Right hindlimb (tissue), 1 donor: Measurements from ENCODE around the gene ZNF514.

Experiments used
- DNase-seq: peaks from one replicate; pipeline ENCODE4 v3.0.0-alpha.2; 2018

The ZNF514 gene

DNA sequence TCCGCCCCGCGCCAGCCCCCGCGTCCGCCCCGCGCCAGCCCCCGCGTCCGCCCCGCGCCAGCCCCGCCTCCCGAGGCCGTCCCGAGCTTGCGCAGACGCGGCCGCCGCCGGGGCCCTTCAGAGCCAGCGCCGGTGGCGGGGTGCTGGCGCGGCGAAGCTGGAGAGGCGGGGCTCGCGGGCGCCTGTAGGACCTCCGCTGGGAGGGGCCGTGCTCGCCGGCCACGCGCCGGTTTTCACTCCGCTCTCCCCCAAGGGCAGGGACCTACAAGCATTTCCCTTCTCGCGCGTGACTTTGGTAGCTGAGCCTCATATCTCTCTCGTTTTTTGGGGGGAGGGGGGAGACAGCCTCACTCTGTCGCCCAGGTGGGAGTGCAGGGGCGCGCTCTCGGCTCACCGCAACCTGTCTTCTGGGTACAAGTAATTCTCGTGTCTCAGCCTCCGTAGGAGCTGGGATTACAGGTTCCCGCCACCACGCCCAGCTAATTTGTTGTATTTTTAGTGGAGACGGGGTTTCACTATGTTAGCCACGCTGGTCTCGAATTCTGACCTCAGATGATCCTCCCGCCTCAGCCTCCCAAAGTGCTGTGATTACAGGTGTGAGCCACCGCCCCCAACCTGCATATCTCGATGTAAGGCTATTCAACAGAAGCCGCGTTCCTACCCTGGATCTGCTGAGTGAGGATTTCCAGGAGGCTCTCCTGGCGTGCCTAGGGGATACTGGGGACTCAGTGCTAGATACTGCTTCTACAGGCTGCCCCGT is at the start of gene ZNF514:
Gene ZNF514, minus strand, starts transcription at position 159 of the 760 bp plus-strand sequence. CDS start 6,595 bp downstream, outside the sequence.
- DNase-seq: peak; percentile 80

DNA sequence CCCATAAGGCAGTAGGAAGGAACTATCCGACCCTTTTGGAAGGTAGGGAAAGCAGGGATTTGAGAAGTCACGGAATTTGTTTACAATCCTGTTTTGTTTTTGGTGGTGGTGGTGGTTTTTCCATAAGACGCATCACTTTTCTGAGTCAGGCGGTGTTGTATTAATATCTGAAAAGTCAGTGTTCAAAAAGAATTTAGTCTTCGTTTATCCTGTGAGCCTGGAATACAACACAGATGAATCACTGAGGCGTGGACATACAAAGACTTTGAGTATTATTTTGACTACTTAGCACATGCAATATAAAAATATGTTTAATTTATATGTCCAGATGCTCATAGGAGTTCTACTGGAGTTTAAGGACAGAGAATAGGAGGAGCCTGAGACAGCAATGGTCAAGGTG is 48.5 kb upstream of the ZNF514 start:
- DNase-seq: no peak

DNA sequence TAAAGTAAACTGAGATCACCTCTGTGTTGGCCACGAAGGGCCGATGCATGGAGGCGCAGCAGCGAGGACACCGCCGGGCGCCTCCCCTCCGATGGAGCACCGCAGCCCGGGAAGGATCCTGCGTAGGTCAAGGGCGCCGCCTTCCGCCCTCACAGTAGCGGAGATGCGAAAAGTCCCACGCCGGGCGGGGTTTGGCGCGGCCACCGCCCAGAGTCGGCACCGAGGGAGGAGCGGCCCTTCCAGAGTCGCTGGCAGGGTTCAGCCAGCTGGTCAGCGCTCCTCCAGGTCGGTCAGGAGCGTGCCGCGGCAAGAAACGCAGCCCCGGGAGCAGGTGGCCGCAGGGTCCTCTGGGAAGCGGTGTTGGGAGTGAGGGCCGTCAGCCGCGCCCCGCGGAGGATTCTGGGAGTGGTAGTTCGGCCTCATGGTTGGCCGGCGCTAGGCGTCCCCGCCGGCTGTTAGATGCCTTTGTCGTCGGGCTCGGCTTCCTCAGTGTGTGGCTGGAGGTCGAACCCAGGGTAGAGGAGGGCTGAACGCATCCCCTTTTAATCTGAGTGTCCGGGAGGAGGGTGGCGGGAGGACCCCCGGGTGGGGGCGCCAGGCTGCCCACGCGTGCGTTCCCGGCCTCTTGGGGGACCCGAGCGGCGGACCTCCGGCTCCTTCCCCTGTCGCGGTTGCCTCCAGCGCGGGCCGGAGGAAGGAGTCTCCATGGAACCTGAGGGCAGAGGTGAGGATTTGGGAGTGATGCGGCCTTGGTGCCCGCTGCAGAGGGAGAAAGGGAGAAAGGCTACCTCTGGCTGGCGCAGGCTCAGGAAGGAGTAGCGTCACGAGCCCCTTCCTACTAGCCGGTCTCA is 47.7 kb upstream of the ZNF514 start, which contains the start of gene ZNF892:
Gene ZNF892, plus strand, starts transcription at position 411 of the 851 bp plus-strand sequence. Its CDS starts 295 bp downstream, at position 706.
- peak; percentile 94 for DNase-seq

DNA sequence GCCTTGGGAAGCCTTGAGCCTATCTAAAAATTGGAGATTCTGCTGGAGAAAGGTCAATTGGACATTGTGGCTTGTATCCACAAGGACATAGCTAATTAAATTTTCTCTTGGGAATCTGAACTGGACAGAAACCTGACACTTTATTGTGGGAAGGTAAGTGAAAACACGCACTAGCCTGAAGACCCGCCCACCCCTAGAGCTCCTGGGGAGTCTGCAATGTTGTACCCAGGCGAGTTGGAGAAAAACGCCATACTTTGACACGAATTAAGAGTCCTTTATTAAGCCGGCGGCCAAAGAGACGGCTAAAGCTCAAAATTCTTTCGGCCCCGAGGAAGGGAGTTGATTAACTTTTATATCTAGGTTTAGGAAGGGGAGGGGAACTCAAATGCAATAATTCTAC is 46.4 kb upstream of the ZNF514 start:
- DNase-seq: no peak

DNA sequence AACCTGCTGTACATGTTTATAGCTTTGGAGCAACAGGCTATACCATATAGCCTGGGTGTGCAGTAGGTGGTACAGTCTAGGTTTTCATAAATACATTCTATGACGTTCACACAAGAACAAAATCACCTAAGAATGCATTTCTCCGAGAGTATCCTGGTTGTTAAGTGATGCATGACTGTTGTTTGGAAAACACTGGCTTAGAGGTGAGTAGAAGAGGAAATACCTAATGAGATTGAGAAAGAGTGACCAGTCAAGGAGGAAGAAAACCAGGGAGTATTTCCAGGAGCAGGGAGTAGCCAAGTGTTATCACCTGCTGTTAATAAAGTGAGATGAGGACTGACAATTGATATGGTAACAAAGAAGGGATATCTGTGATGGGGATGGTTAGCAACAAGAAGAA is 44.7 kb upstream of the ZNF514 start:
- DNase-seq: no peak

DNA sequence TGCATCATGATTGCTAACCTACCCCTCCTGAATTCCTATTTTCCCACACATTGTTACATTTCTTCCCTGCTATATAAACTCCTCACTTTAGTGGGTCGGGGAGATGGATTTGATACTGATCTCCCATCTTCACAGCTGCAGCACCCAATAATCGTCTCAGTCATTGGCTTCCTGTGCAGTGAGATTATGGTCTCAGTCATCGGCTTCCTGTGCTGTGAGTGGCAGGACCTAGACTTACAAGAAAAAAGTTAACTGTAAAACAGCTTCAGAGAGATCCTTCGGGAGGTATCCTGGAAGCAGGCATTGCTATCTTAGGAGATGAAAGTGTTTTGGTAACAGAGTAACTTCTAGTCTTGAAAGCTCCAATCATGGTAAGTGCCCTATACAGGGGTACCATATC is 44.3 kb upstream of the ZNF514 start:
- DNase-seq: no peak

DNA sequence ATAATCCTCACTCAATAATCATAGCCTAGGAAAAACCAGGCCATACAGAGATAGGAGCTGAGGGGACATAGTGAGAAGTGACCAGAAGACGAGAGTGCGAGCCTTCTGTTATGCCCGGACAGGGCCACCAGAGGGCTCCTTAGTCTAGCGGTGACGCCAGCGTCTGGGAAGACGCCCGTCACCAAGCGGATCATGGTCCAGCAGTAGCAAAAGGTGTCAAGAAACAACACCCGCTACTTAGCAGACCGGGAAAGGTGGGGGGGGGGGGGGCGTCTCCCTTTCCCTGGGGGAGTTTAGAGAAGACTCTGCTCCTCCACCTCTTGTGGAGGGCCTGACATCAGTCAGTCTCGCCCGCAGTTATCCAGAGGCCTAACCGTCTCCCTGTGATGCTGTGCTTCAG is 33.3 kb upstream of the ZNF514 start:
- peak; percentile 63 for DNase-seq

DNA sequence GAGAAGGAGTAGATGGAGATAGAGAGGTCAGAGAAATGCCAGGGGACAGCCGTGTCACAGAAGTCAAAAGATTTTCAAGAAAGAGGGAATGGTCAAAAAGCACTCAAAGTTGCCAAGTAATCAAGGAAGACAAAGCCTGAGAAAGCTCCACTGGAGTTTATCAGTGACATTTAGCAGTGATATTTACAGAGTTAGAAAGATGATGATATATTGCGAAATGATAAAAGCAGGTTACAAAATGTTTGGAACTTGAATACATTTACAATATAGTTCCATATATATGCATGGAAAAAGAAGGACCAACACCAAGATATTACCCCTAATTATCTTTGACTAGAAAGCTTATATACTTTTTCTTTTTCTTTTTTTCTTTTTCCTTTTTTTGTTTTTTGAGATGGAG is 26.3 kb upstream of the ZNF514 start:
- no peak for DNase-seq

DNA sequence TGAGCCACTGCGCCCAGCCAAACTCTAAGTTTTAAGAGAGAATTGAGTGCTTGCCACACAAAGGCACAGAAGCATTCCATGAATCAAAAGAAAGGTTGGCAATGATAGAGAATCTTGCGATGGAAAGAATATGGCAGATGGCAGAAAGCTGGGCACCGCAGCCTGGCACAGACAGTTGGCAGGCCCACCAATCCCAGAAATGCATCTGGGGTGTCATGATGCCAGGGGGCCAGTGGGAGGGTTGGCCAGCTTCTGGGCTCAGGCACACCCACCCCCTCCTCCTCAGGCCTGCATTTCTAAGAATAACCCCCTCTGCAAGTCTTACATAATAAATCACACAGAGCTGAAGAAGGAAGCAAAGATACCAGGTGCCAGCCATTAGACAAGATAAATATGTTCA is 25.5 kb upstream of the ZNF514 start:
- no peak for DNase-seq

DNA sequence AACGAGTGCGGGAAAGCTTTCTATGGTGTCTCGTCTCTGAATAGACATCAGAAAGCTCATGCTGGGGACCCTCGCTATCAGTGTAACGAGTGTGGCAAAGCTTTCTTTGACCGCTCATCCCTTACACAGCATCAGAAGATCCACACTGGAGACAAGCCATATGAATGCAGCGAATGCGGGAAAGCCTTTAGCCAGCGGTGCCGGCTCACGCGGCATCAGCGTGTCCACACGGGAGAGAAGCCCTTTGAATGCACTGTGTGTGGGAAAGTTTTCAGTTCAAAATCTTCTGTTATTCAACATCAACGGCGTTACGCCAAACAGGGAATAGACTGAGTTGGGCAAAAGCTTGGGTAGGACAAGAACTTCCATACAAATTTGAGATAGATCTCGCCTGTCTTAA is 22.1 kb upstream of the ZNF514 start:
- no peak for DNase-seq

DNA sequence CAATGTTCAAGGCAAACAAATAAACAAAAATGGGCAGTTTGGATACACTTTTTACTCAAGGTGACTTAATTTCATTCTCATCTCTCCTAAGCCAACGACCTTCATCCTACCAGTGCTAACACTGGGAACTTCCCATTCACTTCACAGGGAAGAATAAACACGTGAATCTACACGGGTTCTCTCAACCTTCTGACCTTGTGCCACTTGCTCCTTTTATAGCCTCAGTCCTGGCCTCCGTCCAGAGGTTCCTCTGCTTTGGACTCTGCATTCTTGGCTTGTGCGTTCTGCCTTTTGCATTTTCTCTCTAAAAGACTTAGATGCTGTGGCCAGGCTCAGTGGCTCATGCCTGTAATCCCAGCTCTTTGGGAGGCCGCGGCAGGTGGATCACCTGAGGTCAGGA is 19.8 kb upstream of the ZNF514 start:
- DNase-seq: no peak

DNA sequence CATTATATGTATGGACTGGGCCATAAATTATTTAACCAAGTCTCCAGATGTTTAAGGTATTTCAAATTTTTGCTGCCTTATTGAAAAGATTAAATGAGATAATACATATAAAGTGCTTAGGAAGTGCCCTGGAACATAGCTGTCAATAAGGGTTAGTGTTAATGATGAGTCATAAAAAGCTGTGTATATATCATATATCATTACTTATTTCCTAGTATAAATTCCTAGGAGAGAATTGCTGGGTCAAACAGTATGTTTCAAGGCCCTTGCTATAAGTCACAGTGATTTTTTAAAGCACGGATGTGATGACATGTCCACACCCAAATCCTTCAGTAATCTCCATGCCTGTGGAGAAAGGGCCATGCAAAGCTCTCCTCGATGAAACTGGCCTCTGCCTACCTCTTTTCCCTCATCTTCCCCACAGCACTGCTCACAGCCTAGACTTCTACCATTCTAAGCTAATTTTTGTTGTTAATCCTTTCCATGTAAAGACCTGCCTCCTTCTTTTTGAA is 14.4 kb upstream of the ZNF514 start:
- DNase-seq: no peak

DNA sequence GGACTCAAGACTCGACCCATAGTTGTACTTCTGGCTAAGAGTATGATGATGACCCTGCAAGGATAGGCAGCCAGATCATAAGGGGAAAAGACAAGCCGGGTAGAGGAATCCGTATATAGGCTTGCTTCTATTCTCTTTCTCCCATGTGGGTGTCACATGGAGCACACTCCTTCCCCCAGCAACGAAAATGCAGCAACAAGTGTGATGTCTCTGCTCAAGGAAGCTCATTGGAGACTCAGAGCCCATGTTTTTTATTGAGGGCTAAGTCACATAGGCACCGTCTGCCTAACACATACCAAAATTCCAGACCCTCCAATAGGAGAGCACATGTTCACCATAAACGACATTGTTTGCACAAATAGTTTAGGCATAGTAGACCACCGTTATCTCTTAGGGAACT is 12.3 kb upstream of the ZNF514 start:
- no peak for DNase-seq

DNA sequence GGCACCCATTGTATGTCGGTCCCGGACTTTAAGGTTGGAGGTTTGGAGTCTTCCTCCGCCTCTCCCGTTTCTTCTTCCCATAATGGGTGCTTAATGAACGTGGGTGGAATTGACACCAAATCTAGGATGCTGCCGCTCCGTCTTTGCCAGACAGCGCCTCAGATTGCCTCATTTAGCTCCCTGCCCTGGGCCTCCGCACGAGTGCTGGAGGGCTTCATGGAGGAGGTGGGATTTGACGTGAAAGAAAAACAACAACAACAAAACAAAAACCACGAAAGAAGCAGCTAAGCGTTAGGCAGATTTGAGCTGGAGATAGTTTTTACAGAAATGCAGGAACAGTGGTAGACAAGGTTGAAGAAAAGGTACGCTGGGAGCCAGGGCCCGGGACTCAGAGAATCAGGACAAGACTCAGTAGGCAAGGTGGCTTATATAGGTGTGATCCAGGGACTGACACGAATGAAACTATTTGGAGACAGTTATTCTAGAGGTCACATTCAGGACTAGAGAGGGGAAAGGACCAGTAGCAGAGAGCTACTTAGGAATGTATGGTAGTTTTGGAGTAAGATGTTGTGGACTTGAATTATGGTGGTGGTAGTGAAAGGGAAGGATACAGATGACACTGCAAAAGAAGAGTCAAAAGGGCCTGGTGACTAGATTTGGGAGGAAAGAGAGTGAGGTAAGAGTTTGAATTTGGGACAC is 6.6 kb upstream of the ZNF514 start:
- no peak for DNase-seq

DNA sequence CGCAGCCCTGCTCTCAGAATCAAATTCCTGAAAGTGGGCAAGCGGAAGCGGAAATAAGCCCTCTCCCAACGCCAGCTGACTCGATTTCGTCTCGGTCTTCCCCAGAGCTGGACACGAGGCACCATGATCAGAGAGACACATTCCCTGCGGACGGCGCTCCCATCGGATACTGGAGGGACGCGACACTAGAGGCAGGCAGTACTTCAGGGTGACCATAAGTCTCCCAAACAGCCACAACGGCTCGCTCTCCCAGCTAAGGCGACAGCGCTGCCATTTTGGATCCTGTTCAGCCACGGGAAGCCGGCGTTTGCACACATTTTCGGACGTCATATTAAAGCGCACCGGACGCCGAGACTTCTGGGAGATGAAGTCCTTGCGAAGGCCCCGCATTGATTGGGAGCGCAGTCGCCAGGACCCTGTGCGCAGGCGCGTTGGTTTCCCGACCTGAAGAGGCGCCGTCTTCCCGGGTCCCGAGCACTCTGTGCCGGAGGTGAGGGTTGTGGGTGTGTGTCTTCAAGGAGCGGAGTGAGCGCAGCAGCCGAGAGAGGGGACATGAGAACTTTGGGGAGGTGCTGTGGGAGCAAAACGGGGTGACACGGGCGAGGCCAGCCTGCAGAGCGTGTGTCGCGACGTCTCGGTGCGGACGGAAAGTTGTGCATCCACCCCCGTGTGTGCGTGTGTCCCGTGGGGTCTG is 5.9 kb upstream of the ZNF514 start, which contains the start of gene ZNF2:
Gene ZNF2, plus strand, starts transcription at position 439 of the 694 bp plus-strand sequence. CDS start 10,418 bp downstream, outside the sequence.
- DNase-seq: peak; percentile 98

DNA sequence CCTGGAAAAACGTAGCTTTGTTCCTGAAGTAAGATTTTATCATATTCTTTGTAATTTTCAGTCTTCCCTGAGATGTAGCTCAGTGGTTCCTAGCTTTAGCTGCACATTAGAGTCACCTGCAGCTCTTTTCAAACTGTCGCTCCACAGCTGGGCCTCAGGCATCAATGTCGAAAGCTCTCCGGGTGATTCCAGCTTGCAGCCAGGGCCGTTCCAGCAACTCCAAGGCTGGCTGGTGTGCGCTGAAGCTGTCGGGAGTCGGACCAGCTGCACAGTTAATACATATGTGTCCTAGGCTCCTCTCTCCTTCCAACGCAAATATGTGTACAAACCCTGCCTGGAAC is 5.4 kb upstream of the ZNF514 start:
- no peak for DNase-seq

DNA sequence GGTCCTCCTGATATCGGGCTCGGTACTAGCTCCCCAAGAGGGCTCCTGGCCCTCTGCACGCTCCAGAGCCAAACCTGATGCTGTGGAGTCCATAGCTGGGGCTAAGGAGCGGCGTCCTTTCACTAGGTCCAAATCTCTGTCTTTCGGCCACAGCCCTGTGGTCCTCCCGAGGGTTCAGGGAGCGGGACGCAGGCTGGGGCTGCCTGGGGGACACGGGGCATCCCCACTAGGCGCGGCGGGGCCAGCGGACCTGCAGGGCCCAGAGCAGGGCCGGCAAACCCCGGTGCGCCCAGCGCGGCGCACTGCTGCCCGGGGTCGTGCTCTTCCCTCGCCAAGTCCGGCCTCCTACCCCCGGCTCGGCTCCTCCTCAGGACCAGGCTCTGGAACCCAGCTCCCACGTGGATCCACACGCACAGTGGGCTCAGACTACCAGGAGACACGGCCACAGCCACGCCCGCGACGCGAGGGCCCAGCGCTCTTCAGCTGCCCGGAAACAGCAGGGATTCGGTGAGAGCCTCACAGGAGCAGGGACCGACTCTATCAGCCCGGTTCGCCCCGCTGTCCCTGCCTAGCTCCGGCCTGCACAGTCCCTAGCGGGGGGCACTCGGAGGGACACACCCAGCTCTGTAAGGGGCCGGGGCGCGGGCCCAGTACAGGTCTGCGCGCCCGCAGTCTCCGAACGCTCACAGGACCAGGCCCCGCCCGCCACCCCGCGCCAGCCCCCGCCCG is 593 bp downstream of the ZNF514 start:
- DNase-seq: peak; percentile 65

DNA sequence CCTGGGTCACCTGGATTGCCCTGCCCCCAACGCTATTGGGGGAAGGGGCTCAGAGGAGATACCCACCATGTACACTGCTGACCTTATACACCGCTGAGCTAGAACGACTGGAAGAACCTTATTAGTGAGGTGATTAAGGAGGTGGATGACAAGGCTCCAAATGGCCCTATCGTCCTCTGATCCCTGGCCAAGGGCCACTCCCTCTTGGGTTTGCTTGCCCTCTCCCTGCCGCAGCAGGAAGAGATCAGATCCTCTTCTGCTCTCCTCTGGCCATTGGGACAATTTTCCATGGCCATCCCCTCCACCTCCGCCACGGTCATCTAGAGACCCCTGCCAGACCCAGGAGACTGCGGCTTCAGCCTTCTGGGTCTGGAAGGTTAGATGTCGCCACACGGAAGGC is 1.2 kb downstream of the ZNF514 start:
- no peak for DNase-seq

DNA sequence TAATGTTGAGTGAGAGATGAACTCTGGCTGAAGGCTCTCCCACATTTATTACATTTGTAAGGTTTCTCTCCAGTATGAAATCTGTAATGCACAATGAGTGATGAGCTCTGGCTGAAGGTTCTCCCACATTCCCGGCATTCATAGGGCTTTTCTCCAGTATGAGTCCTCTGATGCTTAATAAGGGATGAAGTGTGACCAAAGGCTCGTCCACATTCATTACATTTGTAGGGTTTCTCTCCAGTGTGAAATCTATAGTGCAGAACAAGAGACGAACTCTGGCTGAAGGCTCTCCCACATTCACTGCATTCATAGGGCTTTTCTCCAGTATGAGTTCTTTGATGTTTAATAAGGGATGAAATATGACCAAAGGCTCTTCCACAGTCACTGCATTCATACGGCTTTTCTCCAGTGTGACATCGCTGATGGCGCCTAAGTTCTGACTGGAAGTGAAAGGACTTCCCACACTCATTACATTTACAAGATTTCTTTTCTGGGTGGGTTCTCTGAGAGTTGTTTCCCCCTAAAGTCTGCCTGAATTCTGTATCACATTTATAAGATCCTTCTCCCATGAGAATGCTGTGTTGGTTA is 10.2 kb downstream of the ZNF514 start:
- no peak for DNase-seq

DNA sequence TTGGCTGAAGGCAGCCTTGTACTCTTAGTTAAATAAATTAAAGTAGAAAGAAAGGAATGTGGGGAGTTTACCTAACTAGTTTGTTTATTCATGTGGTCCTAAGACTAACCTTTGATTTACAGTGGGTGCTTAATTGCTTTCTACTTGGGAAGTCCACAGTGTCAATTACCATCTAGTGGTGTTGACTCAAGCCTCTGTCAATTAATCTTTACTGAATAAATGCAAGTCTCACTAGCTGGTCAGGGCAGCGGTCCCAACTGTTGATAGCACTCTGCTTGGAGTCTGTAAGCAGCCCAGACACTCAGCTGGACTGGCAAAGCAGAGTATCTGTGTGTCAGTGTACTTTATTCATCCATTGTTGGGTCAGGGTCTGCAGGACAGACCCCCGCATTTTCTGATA is 15.8 kb downstream of the ZNF514 start:
- DNase-seq: no peak

DNA sequence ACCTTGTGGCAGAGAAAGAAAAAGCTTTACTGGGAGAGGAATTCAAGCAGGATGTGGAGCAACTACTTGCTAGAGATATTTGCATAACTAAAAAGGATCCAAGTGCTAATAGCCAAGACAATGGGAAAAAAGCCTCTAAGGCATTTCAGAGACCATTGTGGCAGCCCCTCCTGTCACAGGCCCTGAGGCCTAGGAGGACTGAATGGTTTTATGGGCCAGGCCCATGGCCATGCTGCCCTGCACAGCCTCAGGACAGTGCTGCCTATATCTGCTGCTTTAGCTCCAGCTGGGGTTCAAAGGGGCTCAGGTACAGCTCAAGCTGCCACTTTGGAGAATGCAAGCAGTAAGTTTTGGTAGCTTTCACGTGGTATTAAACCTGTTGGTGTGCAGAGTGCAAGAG is 20.9 kb downstream of the ZNF514 start:
- no peak for DNase-seq

DNA sequence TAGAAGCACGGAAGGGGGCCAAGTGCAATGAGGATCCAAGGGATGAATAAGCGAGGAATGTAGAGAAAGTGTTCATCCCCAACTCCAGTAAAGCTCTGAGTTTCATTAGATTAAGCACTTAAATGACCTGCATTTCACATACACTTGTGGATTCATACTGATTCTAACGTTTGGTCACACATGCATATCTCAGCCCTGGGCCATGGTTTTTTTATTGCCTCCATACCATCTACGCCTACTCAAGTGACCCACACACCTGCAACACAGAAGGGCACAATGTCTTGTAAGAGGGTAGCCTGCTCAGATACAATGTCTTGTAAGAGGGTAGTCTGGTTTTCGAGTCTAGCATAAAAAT is 37.5 kb downstream of the ZNF514 start:
- DNase-seq: no peak
